HUES48 (cell line): ENCODE results near the gene SCNN1A.
"Not testable (repeated sequence)": the region's sequence is repeated elsewhere in the genome, so short reads cannot be mapped to it uniquely, and the experiment has no call there.

ENCODE experiments used
- H3K27ac ChIP-seq: one replicate; pipeline ENCODE4 v1.7.0; 2013; ENCODE audit warnings: low read depth, low read length, inconsistent platforms
- H3K27me3 ChIP-seq: 2 replicates; pipeline ENCODE4 v1.6.1; 2013; ENCODE audit warnings: mild to moderate bottlenecking, low read length; ENCODE audit not compliant: control insufficient read depth, insufficient read depth
- H3K36me3 ChIP-seq: 2 replicates; pipeline ENCODE4 v1.6.1; 2013; ENCODE audit warnings: low read length; ENCODE audit not compliant: control insufficient read depth, insufficient read depth
- H3K4me1 ChIP-seq: 2 replicates; pipeline ENCODE4 v1.6.1; 2013; ENCODE audit warnings: mild to moderate bottlenecking, low read length; ENCODE audit not compliant: control insufficient read depth, insufficient read depth
- H3K4me3 ChIP-seq: 2 replicates; pipeline ENCODE4 v1.5.1; 2013; ENCODE audit warnings: mild to moderate bottlenecking, low read depth, low read length
- H3K9ac ChIP-seq: 2 replicates; pipeline ENCODE4 v1.6.1; 2013; ENCODE audit warnings: mild to moderate bottlenecking, low read depth, low read length, moderate library complexity
- H3K9me3 ChIP-seq: 2 replicates; pipeline ENCODE4 v1.6.1; 2013; ENCODE audit warnings: low read length; ENCODE audit not compliant: control insufficient read depth, insufficient read depth

SCNN1A gene

DNA sequence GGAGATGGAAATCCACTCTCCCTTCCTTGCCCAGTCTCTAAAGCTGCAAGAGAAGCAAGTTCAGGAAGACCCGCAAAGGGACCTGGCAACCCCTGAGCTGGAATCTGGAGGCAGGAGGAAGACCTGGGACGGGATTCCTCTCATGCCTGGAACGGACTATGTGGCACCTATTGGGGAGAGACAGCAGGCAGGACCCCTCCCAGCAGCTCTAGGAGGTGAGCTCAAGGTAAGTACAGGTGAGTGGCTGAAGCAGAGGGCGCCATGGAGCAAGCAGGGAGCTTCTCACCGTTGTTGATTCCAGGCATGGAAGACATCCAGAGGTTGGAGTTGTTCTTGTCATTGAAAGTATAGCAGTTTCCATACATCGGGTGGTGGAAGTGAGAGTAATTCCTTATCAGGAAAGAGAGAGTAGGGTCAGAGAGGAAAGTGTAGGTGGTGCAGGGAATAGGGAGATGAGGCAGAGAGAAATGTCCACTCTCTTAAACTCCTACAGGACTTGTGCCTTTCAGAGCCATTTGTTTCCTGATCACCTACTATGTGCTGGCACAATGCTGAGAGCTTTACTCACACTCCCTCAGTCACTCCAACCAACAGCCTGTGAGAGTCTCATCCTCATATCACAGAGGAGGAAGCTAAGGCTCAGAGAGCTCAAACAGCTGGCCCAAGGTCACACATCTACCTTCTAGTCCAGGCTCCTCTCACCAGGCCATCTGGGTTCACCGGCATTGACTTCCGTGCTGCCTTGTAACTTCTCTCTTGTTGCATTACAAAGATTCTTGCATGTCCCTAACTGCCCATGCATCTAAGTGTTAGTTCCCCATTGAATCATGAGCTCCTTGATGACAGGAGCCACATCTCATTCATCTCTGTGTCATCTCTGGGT is 19.6 kb downstream of the SCNN1A start:
- Histone ChIP-seq H3K36me3 (peaks cover 57% of the 10 kb centered on the region), H3K27ac (no peak overlapping the region), H3K4me1 (no peaks in the 10 kb centered on the region), H3K9ac (no peak overlapping the region), H3K9me3 (no peaks in the 10 kb centered on the region), H3K4me3 (no peak overlapping the region), H3K27me3 (no peaks in the 10 kb centered on the region)

DNA sequence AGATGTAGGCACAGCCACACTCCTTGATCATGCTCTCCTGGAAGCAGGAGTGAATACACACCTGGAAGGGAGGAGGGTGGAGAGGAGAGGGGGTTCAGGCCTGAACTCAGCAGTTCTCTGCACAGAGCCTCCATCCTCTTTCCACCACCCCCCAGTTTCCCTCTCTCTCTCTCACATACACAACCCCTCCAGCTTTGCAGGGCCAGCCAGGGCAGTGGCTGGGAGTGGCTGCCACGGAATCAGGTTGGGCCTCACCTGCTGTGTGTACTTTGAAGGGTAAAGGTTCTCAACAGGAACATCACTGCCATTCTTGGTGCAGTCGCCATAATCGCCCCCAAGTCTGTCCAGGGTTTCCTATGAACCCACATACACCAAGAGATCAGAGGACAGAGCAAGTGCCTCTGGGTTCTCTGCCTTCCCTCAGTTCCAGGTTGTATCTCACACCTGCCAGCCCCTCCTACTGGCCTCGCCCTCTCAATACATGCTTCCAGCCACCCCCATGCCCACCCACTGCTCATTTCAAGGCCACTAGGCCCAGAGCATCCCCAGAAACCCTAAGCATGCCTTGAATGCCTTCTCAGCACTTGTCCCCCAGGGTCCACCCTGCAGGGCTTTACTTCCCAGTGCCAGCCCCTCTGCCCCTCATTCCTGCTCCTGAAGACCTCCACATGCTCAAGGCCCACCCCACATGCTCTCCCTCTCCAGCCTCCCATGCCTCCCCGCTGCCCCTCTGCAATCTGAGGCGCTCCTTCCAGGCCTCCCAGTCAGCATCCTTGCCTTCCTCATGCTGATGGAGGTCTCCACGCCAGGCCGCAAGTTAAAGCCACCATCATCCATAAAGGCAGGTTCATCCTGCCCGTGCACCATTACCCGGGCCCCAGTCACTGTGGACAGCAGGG is 20.6 kb downstream of the SCNN1A start:
- Histone ChIP-seq H3K9me3 (no peaks in the 10 kb centered on the region), H3K27ac (no peak overlapping the region), H3K4me3 (no peak overlapping the region), H3K36me3 (peaks cover 48% of the 10 kb centered on the region), H3K9ac (no peak overlapping the region), H3K4me1 (no peaks in the 10 kb centered on the region), H3K27me3 (no peaks in the 10 kb centered on the region)

DNA sequence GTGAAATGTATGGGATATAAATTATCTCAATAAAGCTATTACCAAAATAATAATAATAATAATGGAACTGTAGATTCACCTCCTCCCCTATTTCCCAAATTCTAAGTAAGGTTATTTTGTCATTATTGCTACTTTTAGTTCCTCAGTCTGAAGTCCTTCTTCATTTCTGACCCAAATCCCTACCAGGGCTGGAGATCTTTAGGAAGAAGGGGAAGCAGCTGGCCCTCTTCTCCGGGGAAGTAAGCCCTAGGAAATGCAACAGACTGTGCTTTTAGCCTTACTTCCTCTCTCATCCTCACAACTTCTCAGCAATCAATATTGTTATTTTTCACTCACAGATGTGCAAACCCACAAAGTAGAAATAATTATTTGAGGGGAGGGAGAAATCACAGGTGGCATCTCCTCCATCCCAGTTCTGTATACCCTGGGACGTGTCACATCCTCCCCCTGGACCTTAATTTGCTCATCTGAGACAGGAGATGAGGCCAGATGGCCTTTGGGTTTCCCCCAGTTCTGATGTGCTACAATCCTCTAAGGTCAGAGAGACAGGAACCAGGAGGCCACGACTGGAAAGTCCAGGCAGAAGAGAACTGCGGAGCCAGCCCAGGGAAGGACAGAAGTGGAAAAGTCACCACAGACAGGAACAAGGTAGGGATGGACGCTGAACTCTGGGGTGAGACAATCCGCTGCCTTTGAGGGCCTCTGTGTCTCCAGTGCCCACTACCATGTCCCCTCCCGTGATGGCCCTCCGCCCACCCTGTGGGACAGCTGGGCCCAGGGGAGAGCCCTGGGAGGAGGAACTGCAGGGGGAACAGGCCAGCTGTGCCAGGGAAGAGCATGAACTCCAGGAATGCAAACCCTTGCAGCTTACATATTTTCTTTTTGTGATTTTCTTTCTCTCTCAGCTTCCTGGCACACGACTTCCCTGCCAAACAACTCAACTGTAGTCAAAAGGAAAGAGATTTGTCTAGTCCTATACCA is 22.9 kb downstream of the SCNN1A start:
- H3K36me3 ChIP-seq: peaks cover 53% of the 10 kb centered on the region
- no peaks in the 10 kb centered on the region for H3K9me3 ChIP-seq
- H3K27ac ChIP-seq: no peak overlapping the region
- no peaks in the 10 kb centered on the region for H3K4me1 ChIP-seq
- H3K9ac ChIP-seq: no peak overlapping the region
- H3K4me3 ChIP-seq: no peak overlapping the region
- H3K27me3 ChIP-seq: no peaks in the 10 kb centered on the region

GRCh38 chr12:6351622-6352021 is 23.7 kb downstream of the SCNN1A start:
- Histone ChIP-seq H3K4me3 (no peak overlapping the region), H3K9me3 (no peaks in the 10 kb centered on the region), H3K27me3 (no peaks in the 10 kb centered on the region), H3K9ac (no peak overlapping the region), H3K27ac (no peak overlapping the region), H3K4me1 (no peaks in the 10 kb centered on the region), H3K36me3 (peaks cover 50% of the 10 kb centered on the region)

DNA sequence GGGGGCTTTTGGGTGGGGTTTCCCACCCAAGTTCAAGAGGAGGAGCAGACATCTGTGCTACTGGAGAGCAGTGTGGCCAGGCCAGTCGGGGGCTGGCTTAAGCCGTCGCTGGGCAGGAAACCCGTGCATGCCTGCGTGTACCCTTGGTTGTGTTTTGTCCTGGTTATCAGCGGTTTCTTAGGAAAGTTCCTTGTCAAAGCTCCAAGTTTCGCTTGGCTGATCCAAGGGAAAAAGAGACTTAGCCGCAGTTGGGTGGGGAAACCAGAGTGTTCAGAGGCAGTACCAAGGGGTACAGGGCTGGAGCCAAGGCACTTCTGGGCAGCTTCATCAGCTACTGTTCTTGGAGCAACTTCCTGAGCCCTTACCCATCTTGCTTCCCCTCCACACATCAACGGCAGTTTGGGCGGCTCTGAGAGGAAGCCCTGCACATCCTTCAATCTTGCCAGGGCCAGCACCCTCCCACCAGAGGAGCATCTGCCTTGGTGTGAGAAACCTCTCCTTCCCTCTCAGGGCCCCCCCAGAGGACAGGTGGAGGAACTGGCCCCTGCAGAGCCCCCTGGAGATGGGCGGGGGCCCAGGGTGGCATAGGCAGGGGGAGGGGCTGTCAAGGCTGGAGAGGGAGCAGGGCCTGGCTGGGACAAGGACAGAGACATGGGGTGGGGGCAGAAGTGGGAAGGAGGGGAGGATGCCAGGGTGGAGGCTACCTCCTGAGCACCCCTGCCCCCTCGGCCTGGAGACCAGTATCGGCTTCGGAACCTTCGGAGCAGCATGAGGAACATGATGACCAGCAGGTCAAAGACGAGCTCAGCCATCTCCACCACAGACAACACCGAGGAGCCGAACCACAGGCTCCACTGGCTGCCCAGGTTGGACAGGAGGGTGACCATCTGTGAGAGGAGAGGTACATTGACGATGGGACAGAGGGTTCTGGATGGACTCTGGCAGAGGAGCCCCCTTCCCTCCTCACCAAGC is 27.7 kb downstream of the SCNN1A start:
- no peaks in the 10 kb centered on the region for H3K27me3 ChIP-seq
- H3K27ac ChIP-seq: no peak overlapping the region
- peaks cover 31% of the 10 kb centered on the region for H3K36me3 ChIP-seq
- H3K9ac ChIP-seq: no peak overlapping the region
- peaks cover 4% of the 10 kb centered on the region; the same call in 1 of the 2 replicates for H3K4me1 ChIP-seq
- H3K9me3 ChIP-seq: no peaks in the 10 kb centered on the region
- no peak overlapping the region for H3K4me3 ChIP-seq

DNA sequence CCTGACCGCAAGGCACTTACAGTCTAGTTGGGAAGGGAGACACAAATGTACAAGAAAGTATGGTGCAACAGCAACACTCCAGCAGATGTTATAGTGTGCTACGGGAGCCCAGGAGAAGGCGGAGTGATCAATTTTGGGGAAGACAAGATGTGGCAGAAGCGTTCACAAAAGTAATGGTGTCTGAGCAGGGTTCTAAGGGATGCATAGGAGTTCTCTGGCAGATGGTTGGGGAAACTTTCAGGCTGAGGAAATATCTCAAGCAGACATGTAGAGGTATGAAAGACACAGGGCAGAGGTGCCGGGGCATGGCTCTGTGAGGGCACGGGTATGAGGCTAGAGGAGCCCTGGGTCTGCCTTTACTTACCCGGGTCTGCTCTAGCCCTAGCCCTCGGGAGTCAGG is 28.4 kb downstream of the SCNN1A start:
- Histone ChIP-seq H3K27ac (no peak overlapping the region), H3K36me3 (peaks cover 23% of the 10 kb centered on the region), H3K4me1 (peaks cover 11% of the 10 kb centered on the region; the same call in 1 of the 2 replicates), H3K4me3 (no peak overlapping the region), H3K9ac (no peak overlapping the region), H3K9me3 (no peaks in the 10 kb centered on the region), H3K27me3 (no peaks in the 10 kb centered on the region)

DNA sequence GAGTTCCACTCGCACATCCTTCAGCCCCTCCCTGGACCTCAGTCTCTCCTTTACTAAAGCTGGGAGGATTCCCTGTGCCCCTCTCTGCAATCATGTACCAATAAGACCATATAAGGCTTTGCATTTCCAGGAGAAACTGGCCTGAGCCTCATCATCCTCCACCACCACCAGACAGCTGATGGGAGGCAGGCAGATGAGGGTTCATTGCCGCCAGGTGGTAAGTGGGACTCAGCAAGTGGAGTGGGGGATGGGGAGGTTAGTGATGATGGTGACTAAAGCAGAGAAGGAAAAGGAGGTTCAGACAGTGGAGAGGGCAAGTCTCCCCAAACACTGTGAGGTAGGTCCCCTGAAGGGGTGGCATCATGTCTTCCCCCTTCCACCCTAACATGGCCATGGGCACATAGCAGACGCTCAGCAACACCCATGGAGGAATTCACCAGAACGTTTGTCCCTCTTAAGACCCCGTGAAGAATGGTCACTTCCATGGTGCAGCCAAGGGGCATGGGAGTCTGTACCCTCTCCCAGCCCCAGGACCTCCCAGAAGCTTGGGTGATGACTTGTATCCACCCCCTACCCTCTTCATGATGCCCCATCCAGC is 29.0 kb downstream of the SCNN1A start:
- no peak overlapping the region for H3K4me3 ChIP-seq
- H3K36me3 ChIP-seq: peaks cover 22% of the 10 kb centered on the region
- H3K27ac ChIP-seq: no peak overlapping the region
- no peaks in the 10 kb centered on the region for H3K27me3 ChIP-seq
- no peaks in the 10 kb centered on the region for H3K9me3 ChIP-seq
- peaks cover 11% of the 10 kb centered on the region; the same call in 1 of the 2 replicates for H3K4me1 ChIP-seq
- no peak overlapping the region for H3K9ac ChIP-seq

DNA sequence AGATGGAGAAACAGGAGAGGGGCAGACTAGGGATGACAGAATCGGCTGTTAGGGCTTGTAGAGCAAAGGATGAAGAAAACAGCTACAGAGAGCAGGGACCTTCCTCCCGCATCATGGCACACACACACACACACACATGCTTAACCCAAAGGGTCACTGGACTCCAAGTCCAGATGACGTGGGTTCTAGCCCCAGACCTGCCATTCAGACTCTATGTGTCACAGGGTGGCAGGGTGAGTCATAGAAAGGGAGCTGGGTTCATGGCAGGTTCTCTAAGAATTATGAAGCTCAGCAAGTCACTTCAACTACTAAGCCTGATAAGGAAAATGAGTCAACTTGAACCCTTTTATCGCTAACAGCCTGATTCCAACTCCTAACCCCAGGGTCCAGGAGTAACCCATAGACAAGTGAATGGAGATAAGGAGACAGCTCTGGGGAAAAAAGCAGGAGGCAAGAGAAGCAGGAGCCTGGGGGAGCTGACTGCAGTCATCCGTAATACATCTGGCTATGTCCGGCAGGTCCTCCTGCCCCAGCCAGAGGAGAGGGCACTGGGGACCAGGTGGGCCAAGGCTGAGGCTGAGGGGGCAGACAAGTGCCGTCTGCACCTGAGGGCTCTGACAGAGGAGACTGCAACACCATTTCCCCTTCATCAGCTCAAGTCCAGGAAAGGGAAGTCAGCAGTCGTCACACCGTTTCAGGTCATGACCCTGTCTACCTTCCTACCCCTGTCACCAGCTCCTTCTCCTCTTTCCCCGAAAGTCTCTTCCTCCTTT is 29.9 kb downstream of the SCNN1A start:
- H3K36me3 ChIP-seq: peaks cover 20% of the 10 kb centered on the region
- no peaks in the 10 kb centered on the region for H3K9me3 ChIP-seq
- no peak overlapping the region for H3K27ac ChIP-seq
- H3K9ac ChIP-seq: no peak overlapping the region
- H3K27me3 ChIP-seq: no peaks in the 10 kb centered on the region
- no peak overlapping the region for H3K4me3 ChIP-seq
- peaks cover 15% of the 10 kb centered on the region for H3K4me1 ChIP-seq

GRCh38 chr12:6344101-6344660 is 31.2 kb downstream of the SCNN1A start:
- H3K4me1 ChIP-seq: peaks cover 27% of the 10 kb centered on the region
- H3K9me3 ChIP-seq, H3K9ac ChIP-seq, H3K27ac ChIP-seq, H3K27me3 ChIP-seq, H3K4me3 ChIP-seq: not testable (repeated sequence)
- peaks cover 17% of the 10 kb centered on the region for H3K36me3 ChIP-seq
